Suprapubic skin (tissue), 4 donors: ENCODE results near the gene COX7B2. TPM values are rescaled to one million over a fixed set of nuclear protein-coding genes. Genes with fewer than 3 reads are reported as not detected.

ENCODE experiments used
- DNase-seq, 2 donors: peaks; one replicate each; pipeline ENCODE4 v3.0.0-alpha.2; 2019; ENCODE audit warnings: low spot score in 2 of 2
- H3K27ac ChIP-seq: fragments of 200-600 bp; sonication (generic); one replicate; pipeline ENCODE4 v1.5.1; 2019
- H3K27me3 ChIP-seq: fragments of 200-600 bp; sonication (generic); one replicate; pipeline ENCODE4 v1.5.1; 2019
- H3K36me3 ChIP-seq: fragments of 200-600 bp; sonication (generic); one replicate; pipeline ENCODE4 v1.5.1; 2019
- H3K4me1 ChIP-seq: fragments of 200-600 bp; sonication (generic); one replicate; pipeline ENCODE4 v1.5.1; 2019
- H3K4me3 ChIP-seq: fragments of 200-600 bp; sonication (generic); one replicate; pipeline ENCODE4 v1.5.1; 2019; ENCODE audit warnings: mild to moderate bottlenecking
- H3K9me3 ChIP-seq: fragments of 200-600 bp; sonication (generic); one replicate; pipeline ENCODE4 v1.5.1; 2019
- CTCF ChIP-seq, 2 donors: fragments of 200-600 bp in 1 of 2; fragments of 450-650 bp in 1 of 2; sonication (generic) in 1 of 2; IDR thresholded peaks; one replicate each; pipeline ENCODE4 v1.5.1; 2016 to 2019; ENCODE audit warnings: antibody characterized with exemption in 2 of 2, mild to moderate bottlenecking in 1 of 2, moderate library complexity in 1 of 2
- EP300 ChIP-seq: sonication (generic); formaldehyde crosslinking; IDR thresholded peaks from one replicate; pipeline ENCODE4 v1.6.1; 2017; ENCODE audit warnings: antibody characterized with exemption
- POLR2A ChIP-seq, 2 donors: fragments of 450-650 bp; IDR thresholded peaks; one replicate each; pipeline ENCODE4 v1.6.1; 2017; ENCODE audit warnings: antibody characterized with exemption in 2 of 2, mild to moderate bottlenecking in 2 of 2, moderate library complexity in 2 of 2
- POLR2AphosphoS5 ChIP-seq, 3 donors: sonication (generic); formaldehyde crosslinking; IDR thresholded peaks; one replicate each; pipeline ENCODE4 v1.6.1; 2017; ENCODE audit warnings: antibody characterized with exemption in 3 of 3
- WGBS: methylation state at CpG from one replicate; pipeline ENCODE4 v1.1.5; 2018; 5-methylcytosine and 5-hydroxymethylcytosine counted together
- total RNA-seq, 4 donors: library from RNA; depleted of rRNA; stranded (reverse); fragments of >200 nt; gene quantifications; one replicate each; pipeline ENCODE4 v1.1.0, GENCODE V29; 2016

COX7B2 gene
- total RNA-seq, 4 donors from 2014 or later = not detected

GRCh38 chr4:46886711-46887110 is 22.3 kb downstream of the COX7B2 start:
- no peak for DNase-seq
- Histone ChIP-seq H3K36me3 (no peaks in the 10 kb centered on the region), H3K27ac (no peak overlapping the region), H3K4me3 (no peak overlapping the region), H3K27me3 (no peaks in the 10 kb centered on the region), H3K4me1 (no peaks in the 10 kb centered on the region), H3K9me3 (no peaks in the 10 kb centered on the region)
- TF ChIP-seq EP300 (no peak), POLR2A (IDR thresholded peaks at IDR 0.05) (no peak), POLR2AphosphoS5 (IDR thresholded peaks at IDR 0.05) (no peak), CTCF (IDR thresholded peaks at IDR 0.05) (no peak)
- WGBS = 36% methylated on average over 2 of the region's 2 CpGs

- Histone ChIP-seq H3K27ac (no peak overlapping the region), H3K4me1 (no peaks in the 10 kb centered on the region), H3K4me3 (no peak overlapping the region), H3K9me3 (no peaks in the 10 kb centered on the region), H3K36me3 (no peaks in the 10 kb centered on the region), H3K27me3 (no peaks in the 10 kb centered on the region)
- DNase-seq = no peak
- WGBS = 91% methylated on average over 3 of the region's 3 CpGs
- TF ChIP-seq CTCF (IDR thresholded peaks at IDR 0.05) (no peak), POLR2A (IDR thresholded peaks at IDR 0.05) (no peak), POLR2AphosphoS5 (IDR thresholded peaks at IDR 0.05) (no peak), EP300 (no peak)
Measured at GRCh38 chr4:46878641-46879040, 30.4 kb downstream of the COX7B2 start.

GRCh38 chr4:46874811-46875210 is 34.2 kb downstream of the COX7B2 start:
- Histone ChIP-seq H3K36me3 (no peaks in the 10 kb centered on the region), H3K9me3 (no peaks in the 10 kb centered on the region), H3K4me3 (no peak overlapping the region), H3K27ac (no peak overlapping the region), H3K27me3 (no peaks in the 10 kb centered on the region), H3K4me1 (no peaks in the 10 kb centered on the region)
- no peak for DNase-seq
- TF ChIP-seq POLR2AphosphoS5 (IDR thresholded peaks at IDR 0.05) (no peak), POLR2A (IDR thresholded peaks at IDR 0.05) (no peak), CTCF (IDR thresholded peaks at IDR 0.05) (no peak), EP300 (no peak)
- 56% methylated on average over 1 of the region's 1 CpG for WGBS

GRCh38 chr4:46870411-46870810 is 38.6 kb downstream of the COX7B2 start:
- H3K27ac ChIP-seq = no peak overlapping the region
- H3K4me3 ChIP-seq = no peak overlapping the region
- H3K4me1 ChIP-seq = no peaks in the 10 kb centered on the region
- no peaks in the 10 kb centered on the region for H3K27me3 ChIP-seq
- 67% methylated on average over 2 of the region's 2 CpGs for WGBS
- TF ChIP-seq EP300 (no peak), CTCF (IDR thresholded peaks at IDR 0.05) (no peak), POLR2A (IDR thresholded peaks at IDR 0.05) (no peak), POLR2AphosphoS5 (IDR thresholded peaks at IDR 0.05) (no peak)
- H3K9me3 ChIP-seq = no peaks in the 10 kb centered on the region
- H3K36me3 ChIP-seq = no peaks in the 10 kb centered on the region
- no peak for DNase-seq

- Histone ChIP-seq H3K9me3 (no peaks in the 10 kb centered on the region), H3K4me3 (no peak overlapping the region), H3K36me3 (no peaks in the 10 kb centered on the region), H3K27me3 (no peaks in the 10 kb centered on the region), H3K27ac (no peak overlapping the region), H3K4me1 (no peaks in the 10 kb centered on the region)
- no peak for DNase-seq
- TF ChIP-seq EP300 (no peak), POLR2AphosphoS5 (IDR thresholded peaks at IDR 0.05) (no peak), POLR2A (IDR thresholded peaks at IDR 0.05) (no peak), CTCF (IDR thresholded peaks at IDR 0.05) (no peak)
Measured at GRCh38 chr4:46856333-46856732, 52.7 kb downstream of the COX7B2 start.
